Sigmoid colon (tissue), 4 donors: ENCODE measurements around the gene TTC39A.

Experiments
- CTCF ChIP-seq, 4 experiments: fragments of 450-650 bp in 3 of 4; fragments of 200-600 bp in 1 of 4; IDR thresholded peaks; one replicate each; pipeline ENCODE4 v1.5.1; 2016 to 2019; ENCODE audit warnings: antibody characterized with exemption in 4 of 4, mild to moderate bottlenecking in 3 of 4, moderate library complexity in 2 of 4
- POLR2A ChIP-seq, 2 donors: fragments of 450-650 bp; IDR thresholded peaks; one replicate each; pipeline ENCODE4 v1.6.1; 2016; ENCODE audit warnings: antibody characterized with exemption in 2 of 2, mild to moderate bottlenecking in 2 of 2, moderate library complexity in 2 of 2
- POLR2AphosphoS5 ChIP-seq, 4 donors: sonication (generic); formaldehyde crosslinking; IDR thresholded peaks; one replicate each; pipeline ENCODE4 v1.6.1; 2017; ENCODE audit warnings: antibody characterized with exemption in 4 of 4

- TF ChIP-seq CTCF (IDR thresholded peaks at IDR 0.05) (no peak), POLR2AphosphoS5 (IDR thresholded peaks at IDR 0.05) (no peak), POLR2A (IDR thresholded peaks at IDR 0.05) (no peak)
Measured at GRCh38 chr1:51306950-51307349, 23.4 kb downstream of the TTC39A start.
